HG03354 (cell line): ENCODE results near the gene RCAN3.
A peak's percentile ranks its signal among the peaks of the same experiment; 100 is the strongest.
"Not testable (repeated sequence)": the region's sequence is repeated elsewhere in the genome, so short reads cannot be mapped to it uniquely, and the experiment has no call there.

Experiments
- ATAC-seq: cut with Tn5 transposase; IDR thresholded peaks from one replicate; pipeline ENCODE4 v1.9.1; 2021; ENCODE audit warnings: mild to moderate bottlenecking; ENCODE audit not compliant: unreplicated experiment, poor library complexity, severe bottlenecking

The RCAN3 gene

DNA sequence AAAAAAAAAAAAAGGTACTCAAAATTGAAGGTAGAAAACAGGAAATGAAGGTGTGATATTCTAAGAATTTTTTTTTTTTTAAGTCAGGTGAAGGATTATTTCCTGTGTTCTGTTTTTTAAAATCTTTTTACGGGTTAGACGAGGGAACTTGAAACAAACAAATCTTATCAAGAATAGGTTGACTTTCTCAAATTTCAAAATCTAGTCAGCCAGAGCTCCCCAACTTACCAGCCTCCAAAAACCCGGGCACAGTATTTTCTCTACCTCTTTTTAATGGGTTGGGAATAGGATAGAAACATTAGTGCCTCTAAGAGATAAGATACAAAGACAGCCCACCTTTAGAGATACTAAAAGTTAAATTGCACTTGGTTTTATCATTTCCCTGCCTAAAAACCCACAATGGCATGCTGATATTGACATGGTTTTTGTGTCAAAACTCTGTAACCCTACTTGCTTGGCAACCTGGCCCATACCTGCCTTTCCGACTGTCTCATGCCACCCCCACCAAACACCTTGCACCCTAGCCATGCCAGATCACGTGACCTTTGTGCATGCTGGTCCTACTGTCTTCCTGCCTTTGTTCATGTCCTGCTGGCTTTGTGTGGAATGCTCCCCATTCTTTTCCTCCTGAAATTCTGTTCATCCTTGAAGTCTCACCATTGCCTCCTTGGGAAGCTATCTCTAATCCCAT lies 4.2 kb downstream of the RCAN3 start:
- no peak for ATAC-seq

DNA sequence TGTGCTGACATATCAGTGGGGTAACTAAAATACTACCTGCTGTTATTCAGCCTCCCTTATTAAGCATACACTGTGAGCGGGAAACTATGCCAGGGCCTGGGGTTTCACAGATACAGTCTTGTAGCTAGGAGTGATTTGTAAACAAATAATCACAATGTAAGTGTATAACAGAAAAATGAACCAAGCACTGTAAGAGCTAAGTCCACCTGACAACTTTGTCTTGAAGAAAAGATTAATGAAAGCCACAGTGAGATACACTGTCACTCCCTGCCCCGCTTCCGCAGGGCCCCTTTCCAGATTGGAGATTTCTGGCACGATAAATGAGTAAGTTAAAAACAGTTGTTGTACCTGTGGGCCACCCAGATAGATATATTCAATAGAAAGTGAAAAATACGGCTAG lies 4.8 kb downstream of the RCAN3 start:
- ATAC-seq = no peak

- ATAC-seq = no peak
These were observed 6.3 kb downstream of the RCAN3 start for GRCh38 chr1:24508911-24509310.

GRCh38 chr1:24513706-24514105 lies 11.1 kb downstream of the RCAN3 start:
- no peak for ATAC-seq

DNA sequence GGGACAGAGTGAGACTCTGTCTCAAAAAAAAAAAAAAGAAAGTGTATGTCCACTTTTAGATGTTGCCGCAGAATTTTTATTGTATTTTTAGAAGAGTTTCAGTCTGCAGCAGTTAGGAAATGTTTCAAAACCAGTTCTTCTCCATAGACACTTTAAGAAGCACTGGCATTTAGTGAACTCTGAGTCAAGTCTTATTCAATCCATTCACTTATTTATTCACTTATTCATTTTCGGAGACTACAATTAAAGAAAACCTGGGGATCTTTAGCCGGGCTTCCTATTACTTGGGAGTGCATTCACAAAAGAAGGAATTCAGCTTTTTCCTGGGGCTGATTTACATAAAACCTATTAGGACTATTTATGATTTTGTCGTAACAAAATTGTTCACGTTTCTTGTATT lies 12.3 kb downstream of the RCAN3 start:
- ATAC-seq = no peak

- not testable (repeated sequence) for ATAC-seq
These were observed 13.1 kb downstream of the RCAN3 start for GRCh38 chr1:24515671-24516209.

DNA sequence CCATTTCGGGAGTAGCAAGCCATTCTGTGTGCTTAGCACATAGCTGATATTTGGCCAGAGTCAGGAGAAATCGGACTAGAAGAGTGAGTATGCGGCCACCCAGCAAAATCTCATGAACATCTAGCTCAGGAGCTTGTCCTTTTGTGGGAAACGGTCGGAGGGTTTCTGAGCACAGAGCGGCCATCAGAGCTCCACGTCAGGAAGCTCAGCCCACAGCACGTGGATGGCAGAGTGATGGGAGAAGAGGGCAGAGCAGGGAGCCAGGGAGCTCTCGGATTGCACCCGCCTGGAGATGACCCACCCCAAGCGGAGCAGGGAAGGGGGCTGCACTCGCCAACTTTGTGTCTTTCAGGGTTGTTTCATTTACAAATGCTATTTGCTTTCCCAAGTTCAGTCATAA lies 13.9 kb downstream of the RCAN3 start:
- ATAC-seq = no peak

DNA sequence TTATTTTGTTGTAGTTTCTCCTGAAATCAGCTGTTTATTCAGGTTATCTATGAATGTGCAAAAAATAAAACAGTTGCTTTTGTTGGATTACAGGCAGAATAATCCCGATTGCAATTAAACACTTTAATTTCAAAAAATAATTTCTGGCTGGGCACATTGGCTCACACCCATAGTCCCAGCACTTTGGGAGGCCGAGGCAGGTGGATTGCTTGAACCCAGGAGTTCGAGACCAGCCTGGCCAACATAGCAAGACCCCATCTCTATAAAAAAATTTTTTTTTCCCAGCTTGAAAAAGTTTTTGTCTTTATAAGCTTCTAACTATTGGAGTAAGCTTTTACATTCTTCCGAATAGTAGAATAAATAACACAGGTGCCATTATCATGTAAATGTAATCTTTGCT lies 15.3 kb downstream of the RCAN3 start:
- no peak for ATAC-seq

GRCh38 chr1:24520282-24520681 lies 17.6 kb downstream of the RCAN3 start:
- ATAC-seq = not testable (repeated sequence)

DNA sequence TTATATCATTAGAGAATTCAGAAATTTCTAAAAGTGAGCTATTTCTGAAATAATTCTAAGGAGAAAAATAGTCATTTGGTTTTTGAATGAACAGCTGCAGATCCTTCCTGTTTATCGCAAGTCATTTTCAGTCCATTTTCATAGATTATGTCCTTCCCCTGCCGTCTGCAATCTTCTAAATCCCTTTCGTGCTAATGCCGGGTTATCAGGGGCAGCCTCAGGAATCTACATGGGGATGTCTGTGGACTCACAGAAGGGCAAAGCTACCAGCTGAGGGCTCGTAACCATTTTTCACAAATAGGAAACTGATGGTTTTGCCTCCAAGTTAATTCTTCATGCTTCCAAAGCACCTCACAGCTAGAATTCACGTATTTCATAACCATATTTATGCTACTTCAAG lies 23.0 kb downstream of the RCAN3 start:
- no peak for ATAC-seq

- no peak for ATAC-seq
These were observed 23.4 kb downstream of the RCAN3 start for GRCh38 chr1:24526045-24526444.

DNA sequence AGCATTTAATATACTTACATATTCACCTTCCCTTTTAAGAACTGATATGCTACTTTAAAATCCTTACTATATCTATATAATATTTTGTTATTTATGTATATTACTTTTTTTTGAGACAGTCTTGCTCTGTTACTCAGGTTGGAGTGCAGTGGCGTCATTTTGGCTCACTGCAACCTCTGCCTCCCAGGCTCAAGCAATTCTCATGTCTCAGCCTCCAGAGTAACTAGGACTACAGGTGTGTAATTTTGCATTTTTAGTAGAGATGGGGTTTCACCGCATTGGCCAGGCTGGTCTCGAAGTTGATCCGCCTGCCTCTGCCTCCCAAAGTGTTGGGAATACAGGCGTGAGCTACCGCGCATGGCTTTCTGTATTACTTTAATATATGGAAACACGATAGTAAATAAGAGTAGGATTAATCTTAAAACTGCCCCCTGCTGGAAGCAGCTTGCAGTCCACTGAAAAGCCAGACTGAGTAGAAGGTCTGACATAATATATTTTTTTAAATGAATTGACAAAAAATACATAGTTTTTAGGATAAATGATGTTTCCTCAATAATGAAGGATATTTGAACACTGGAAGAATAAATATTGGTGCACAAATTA lies 24.4 kb downstream of the RCAN3 start:
- ATAC-seq = no peak

GRCh38 chr1:24528744-24529143 lies 26.1 kb downstream of the RCAN3 start:
- ATAC-seq = no peak

GRCh38 chr1:24529292-24529691 lies 26.7 kb downstream of the RCAN3 start:
- ATAC-seq = not testable (repeated sequence)

DNA sequence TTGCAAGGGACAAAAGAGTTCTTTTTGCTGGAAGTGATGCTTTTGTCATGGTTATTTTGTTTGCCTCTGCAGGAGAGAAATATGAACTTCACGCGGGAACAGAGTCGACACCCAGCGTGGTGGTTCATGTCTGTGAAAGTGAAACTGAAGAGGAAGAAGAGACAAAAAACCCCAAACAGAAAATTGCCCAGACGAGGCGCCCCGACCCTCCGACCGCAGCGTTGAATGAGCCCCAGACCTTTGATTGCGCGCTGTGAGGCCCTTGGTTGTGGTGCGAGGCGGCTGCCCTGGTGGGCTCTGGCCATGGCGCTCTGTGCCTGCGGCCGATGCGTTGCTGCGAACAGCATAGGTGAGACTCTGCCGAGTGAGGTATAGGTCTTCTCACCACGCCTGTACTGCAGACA lies 32.4 kb downstream of the RCAN3 start:
- ATAC-seq = no peak

GRCh38 chr1:24535778-24536177 lies 33.1 kb downstream of the RCAN3 start:
- no peak for ATAC-seq

- peak; percentile 71 for ATAC-seq
These were observed 33.8 kb downstream of the RCAN3 start for GRCh38 chr1:24536391-24536840.

GRCh38 chr1:24540051-24540905 lies 37.6 kb downstream of the RCAN3 start:
- no peak for ATAC-seq

GRCh38 chr1:24540906-24541710 lies 38.5 kb downstream of the RCAN3 start:
- no peak for ATAC-seq
